WI38 (cell line): ENCODE data around the gene FOXL1.

Experiments used
- H3K4me3 ChIP-seq: 2 replicates; pipeline ENCODE4 v1.5.1; 2011; ENCODE audit warnings: low read depth, mild to moderate bottlenecking, control low read depth, low read length
- TF ChIP-seq, protein P1 (sequence below): IDR thresholded peaks from 2 replicates; pipeline ENCODE4 v1.5.1; 2012; ENCODE audit warnings: low read depth, mild to moderate bottlenecking, control low read depth, low read length

Gene FOXL1

DNA sequence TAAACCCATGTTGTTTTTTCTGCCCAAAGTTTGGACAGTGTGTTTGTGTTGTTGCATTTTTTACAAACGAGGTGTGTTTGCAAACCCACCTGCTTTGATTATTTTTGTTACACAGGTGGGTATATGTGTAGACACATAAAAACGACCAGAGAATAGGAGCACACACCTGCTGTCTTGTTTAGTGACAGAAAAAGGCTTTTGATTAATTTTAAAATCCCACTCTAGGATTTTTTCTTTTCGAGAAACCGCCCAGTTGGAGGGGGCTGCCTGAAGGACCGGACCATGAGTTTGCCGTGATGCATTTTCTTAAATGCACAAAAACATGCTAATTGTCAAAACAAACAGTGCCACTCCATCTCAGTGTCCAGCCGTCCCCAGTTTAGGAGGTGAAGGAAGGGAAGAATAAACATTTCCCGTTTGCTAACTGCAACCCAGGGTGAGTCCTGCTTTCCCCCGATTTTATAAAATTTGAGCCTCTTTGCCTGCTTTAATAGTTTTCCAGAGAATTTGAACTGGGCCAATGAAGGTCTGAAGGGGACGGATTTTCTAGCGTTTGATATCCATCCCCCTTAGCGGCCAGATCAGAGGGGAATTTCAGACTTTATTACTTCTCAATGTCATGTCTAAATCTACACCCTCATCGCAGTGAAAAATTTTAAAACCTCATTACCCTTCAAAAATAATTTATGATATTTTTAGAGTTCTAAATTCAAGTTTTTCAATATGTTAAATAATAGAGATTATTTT is 8.5 kb upstream of the FOXL1 start:
- H3K4me3 ChIP-seq, result peak overlapping the region; percentile 85
- TF ChIP-seq, protein P1, sequence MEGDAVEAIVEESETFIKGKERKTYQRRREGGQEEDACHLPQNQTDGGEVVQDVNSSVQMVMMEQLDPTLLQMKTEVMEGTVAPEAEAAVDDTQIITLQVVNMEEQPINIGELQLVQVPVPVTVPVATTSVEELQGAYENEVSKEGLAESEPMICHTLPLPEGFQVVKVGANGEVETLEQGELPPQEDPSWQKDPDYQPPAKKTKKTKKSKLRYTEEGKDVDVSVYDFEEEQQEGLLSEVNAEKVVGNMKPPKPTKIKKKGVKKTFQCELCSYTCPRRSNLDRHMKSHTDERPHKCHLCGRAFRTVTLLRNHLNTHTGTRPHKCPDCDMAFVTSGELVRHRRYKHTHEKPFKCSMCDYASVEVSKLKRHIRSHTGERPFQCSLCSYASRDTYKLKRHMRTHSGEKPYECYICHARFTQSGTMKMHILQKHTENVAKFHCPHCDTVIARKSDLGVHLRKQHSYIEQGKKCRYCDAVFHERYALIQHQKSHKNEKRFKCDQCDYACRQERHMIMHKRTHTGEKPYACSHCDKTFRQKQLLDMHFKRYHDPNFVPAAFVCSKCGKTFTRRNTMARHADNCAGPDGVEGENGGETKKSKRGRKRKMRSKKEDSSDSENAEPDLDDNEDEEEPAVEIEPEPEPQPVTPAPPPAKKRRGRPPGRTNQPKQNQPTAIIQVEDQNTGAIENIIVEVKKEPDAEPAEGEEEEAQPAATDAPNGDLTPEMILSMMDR, result no peak

DNA sequence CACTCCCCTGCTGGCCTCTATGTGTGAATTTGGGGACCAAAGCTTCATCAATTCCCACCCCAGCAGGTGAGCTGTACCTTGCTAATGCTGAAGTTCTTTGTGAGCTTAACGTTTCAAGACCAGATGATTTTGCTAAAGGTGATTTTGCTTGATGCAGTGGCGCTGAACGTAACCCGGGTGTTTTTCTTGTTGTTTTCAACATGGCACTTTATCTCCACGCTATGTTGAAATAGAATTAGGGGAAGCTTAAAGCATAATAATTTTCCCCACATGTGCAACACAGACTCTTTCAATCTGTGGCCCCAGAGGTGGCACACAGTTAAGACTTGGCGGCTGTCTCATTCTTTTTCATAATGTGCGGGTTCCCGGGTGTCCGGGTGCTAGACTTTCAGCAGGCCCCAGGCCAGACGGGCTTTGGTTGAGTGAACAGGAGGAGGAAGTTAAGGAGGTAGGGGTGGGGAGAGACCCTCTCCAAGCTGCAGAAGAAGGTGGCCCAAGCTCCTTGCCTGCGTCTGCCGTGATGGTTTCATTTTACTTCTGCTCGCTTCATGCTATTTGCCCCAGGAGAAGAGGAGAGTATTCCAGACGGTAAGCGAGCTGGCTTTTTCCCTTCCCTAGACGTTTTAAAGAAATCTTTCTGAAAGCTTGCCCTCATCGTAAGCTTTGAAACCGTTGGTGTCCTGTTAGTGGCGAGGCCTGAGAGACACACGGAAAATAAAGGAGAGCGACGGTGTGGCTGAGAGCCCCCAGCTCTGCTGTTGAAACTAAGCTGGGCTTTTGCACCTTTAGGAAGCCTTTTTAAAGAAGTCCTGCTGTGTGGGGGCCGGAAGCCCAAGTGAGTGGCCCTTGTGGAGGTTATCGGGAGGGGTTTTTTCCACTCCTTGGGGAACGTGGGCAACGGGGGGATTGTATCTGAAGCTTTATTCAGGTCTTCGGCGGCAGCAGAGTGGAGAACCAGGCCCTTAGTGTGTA is 7.5 kb upstream of the FOXL1 start:
- TF ChIP-seq, protein P1, result no peak

DNA sequence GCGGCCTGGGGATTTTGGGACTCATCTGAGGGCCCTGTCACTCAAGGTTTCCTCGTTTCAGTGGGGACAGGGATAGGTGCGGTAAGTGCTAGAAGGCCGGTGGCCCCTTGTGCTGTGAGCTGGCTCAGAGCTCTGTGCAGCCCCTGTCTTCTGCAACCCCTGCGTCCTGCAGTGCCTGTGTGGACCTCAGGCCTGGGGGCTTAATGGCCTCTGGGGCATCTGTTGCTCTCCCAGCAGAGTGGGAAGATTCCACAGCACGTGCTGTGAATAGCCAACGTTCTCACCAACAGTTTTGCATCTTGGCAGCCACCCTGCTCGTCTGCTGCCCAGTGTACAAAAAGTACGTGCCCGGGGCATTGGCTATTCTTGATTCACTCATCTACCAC is 6.8 kb upstream of the FOXL1 start:
- no peak overlapping the region for H3K4me3 ChIP-seq
- TF ChIP-seq, protein P1, result no peak

More for the DNA sequence above, 7.5 kb upstream of the FOXL1 start:
- H3K4me3 ChIP-seq, result peak overlapping the region; percentile 85

DNA sequence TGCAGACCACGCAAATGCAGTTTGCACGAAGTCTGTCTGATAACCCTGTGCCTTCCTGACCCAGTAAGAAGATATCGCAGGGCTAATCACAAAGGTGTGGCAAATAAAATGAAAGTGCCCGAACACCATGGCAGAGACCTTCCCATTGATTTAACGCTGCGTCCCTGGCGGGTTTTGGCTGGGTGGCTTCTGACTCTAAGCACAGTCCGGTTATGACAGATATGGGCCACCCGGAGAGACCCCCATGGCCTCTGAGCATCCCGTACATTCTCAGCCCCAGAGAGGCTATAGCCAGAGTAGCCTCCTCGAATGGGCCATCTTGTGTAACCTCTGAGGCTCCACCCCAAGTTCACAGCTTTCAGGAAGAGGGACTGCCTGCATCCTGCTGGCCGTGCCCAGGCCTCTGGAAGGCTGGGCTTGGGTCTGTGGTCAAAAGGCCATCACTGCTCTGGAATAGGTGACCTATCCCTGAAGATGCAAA is 6.3 kb upstream of the FOXL1 start:
- no peak overlapping the region for H3K4me3 ChIP-seq
- TF ChIP-seq, protein P1, result no peak

DNA sequence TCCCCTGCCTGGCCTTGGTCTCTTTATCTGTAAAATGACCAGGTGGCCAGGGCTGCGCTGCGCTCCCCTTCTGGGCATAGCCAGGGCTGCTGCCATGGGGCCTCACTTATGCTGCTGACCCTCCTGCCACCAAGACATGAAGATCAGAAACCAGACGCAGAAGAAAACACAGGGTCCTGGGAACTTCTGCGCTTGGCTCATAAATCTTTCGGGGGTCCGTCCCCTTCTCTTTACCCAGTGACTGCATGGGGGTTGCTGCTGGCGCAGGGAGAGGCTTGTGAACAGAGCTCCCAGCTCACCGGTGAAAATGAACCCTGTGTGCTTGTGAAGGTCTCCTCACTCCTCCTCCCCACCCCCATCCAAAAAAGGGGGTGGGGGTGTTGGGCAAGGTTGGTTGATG is 5.7 kb upstream of the FOXL1 start:
- TF ChIP-seq, protein P1, result no peak
- no peak overlapping the region for H3K4me3 ChIP-seq

DNA sequence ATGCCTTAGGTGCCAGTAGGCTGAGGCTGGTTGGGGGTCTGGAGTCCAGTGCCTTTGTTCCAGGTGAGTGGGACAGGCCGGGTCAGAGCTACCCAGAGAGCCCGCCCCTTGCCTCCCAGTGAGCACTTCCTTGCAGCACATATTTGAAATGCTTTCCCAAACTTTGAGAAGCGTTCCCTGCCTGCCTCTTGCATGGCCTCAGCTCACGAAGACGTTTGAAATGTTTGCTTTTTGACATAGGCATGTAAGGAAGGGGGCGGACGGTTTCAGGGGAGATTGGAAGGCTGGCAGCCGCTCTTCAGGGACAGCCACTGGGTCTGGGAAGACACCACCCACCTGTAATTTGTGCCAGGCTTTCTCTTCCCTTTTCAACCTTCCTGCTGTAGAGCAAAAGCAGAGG is 5.1 kb upstream of the FOXL1 start:
- TF ChIP-seq, protein P1, result no peak
- no peak overlapping the region for H3K4me3 ChIP-seq
